HG02884 (cell line): ENCODE results near the gene METTL15.
A peak's percentile ranks its signal among the peaks of the same experiment; 100 is the strongest.
"Not testable (repeated sequence)": the region's sequence is repeated elsewhere in the genome, so short reads cannot be mapped to it uniquely, and the experiment has no call there.

ENCODE experiments used
- ATAC-seq: cut with Tn5 transposase; IDR thresholded peaks from one replicate; pipeline ENCODE4 v1.9.1; 2021; ENCODE audit warnings: mild to moderate bottlenecking, moderate library complexity; ENCODE audit not compliant: unreplicated experiment

Gene METTL15

GRCh38 chr11:28176351-28176750, 68.2 kb downstream of the METTL15 start:
- no peak for ATAC-seq

DNA sequence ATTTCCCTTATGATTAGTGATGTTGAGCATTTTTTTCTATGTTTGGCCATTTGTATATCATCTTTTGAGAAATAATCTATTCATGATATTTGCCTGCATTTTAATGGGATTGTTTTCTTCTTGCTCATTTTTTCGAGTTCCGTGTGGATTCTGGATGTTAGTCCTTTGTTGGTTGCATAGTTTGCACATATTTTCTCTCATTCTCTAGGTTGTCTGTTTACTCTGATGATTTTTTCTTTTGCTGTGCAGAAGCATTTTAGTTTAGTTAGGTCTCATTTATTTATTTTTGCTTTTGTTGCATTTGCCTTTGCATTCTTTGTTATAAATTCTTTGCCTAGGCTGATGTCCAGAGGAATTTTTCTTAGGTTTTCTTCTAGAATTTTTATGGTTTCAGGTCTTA, 87.3 kb downstream of the METTL15 start:
- no peak for ATAC-seq

DNA sequence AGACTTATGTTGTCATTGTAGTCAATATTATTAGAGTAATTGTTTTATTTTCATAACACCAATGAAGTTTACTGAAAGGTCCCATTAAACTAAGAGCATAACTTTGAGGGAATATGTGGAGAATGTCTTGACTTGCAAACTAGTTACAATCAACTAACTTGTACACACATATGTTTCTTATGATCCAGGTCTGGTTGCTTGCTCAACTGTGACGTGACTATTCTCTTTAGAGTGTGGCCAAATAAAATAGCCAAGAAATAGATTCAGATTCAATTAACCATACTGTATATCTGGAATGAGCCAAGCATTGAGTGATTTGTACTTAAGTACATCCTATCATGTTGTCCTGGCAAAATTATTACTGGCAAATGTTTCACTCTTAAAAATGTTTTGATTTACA, 101.7 kb downstream of the METTL15 start:
- no peak for ATAC-seq

DNA sequence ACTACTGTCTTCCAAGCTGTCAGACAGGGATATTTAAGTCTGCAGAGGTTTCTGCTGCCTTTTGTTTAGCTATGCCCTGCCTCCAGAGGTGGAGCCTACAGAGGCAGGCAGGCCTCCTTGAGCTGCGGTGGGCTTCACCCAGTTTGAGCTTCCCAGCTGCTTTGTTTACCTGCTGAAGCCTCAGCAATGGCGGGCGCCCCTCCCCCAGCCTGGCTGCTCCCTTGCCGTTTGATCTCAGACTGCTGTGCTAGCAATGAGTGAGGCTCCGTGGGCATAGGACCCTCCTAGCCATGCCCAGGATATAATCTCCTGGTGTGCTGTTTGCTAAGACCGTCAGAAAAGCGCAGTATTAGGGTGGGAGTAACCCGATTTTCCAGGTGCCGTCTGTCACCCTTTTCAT, 113.9 kb downstream of the METTL15 start:
- not testable (repeated sequence) for ATAC-seq

DNA sequence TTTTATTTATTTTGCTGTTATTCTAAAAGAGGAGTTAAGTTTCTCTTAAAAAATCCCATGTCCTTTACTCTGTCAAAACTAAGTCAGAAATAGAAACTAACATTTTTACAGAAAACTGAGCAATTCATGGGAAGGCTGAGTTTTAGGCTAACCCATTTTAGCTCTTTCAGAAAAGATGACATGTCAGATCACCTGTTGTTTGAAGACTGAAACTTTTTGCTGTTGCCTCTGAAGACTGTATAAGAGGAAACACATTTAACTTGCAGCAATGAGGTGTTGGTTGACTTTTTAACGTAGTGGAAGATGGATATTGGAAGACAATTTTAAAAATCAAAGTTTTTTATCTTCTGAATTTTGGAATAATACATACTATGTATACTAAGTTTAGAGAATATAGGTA, 115.4 kb downstream of the METTL15 start:
- ATAC-seq: peak; percentile 82

- no peak for ATAC-seq
These were observed 115.8 kb downstream of the METTL15 start for GRCh38 chr11:28223994-28224393.

GRCh38 chr11:28227460-28227859, 119.3 kb downstream of the METTL15 start:
- ATAC-seq: no peak

DNA sequence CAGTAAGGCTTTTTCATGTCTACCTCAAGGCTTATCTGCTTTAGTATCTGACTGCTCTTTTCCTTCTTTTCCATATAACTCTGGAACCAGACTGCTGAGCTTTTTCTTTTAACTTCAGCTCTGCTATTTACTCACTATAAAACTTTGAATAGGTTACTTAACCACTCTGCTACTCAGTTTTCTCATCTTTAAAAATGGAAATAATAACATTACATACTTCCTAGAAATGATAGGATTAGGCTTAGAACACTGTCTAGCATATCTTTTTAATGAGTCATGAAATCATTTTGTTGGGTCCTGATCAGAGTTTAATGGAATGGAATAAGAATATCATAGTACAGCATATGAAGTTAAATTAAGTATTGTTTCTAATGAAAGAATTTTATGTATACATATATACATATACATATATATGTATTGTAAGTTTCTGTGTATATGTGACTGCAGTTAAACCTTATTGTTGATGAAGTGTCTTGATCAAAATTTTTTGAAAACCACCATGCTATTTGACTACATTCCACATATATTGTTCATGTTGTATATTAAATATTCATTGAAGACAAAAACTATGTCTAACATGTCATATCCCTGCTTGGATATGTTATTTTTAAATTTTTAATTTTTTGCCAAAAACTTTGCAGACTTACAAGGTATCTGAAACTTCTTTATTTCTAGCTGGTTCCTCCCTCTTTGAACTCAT, 120.2 kb downstream of the METTL15 start:
- no peak for ATAC-seq

DNA sequence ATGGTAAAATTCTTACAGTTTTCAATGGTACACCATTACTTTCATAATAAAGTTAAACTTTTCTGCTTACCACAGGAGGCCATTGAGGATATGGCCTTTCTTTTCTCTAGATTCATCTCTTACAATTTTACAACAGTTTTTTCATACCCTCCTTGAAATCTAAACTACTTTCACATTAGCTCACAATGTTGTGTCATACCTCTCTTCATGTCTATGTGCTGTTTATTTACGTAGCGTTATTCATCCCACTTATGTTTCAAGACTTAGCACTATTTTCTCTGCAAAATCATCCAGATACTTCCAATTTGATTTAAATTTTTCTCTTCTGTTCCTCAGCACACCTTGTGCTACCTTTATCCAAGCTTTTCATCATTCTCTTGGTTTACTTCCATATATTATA, 123.3 kb downstream of the METTL15 start:
- no peak for ATAC-seq

GRCh38 chr11:28232649-28233048, 124.5 kb downstream of the METTL15 start:
- ATAC-seq: no peak

DNA sequence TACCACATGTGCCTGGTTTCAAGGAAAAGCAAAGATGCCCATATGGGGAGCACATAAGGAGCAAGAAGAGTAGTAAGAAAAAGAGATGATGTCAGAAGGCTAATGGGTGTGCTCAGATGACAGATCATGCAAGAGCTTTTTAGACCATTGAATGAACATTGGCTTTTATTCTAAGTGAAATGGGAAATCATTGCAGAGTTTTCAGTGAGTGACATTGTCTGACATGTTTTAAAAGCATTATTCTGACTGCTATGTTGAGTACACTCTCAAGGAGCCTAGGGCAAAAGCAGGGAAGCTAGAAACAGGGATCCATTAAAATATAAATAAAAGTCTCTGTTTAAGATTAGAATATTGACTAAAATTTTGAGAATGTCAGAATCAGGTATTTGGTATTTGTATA, 133.6 kb downstream of the METTL15 start:
- no peak for ATAC-seq

DNA sequence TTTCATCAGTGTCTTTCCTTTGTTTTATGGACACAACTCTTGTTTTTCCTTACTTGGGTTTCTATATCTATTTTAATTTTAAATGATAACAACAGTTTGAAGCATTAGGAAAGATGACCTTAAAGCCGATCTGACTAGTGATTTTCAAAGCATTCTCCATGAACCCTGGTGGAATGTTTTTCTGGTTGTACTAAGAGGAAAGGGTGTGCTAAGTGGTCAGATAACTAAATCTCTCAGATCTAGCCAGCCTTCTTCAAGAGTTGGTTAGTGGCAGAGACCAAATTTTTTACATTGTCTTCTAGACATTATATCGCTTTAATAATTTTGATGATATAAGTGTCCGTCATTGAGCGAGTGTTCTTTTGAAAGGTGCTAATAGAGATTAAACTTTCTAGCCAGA, 134.4 kb downstream of the METTL15 start:
- ATAC-seq: no peak

DNA sequence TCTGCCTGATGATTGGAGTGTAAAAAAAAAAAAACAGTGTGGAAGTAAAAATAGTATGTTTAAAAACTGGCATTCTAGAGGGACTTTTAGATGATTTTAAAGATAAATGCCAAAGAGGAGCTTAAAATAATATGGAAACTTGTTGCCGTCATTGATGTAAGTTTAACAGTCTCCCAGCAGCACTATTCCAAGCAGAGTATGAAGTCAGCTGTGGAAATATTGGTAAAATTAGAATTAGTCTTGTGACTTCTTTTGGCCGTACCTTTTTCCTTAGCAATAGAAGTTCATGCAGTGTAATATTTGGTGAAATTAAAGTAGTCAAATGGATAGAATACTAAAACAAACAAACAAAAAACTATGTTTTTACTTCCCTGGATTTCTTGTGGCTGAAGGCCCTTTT, 134.9 kb downstream of the METTL15 start:
- ATAC-seq: no peak

GRCh38 chr11:28243581-28243980, 135.4 kb downstream of the METTL15 start:
- no peak for ATAC-seq

GRCh38 chr11:28245131-28245530, 136.9 kb downstream of the METTL15 start:
- ATAC-seq: no peak

DNA sequence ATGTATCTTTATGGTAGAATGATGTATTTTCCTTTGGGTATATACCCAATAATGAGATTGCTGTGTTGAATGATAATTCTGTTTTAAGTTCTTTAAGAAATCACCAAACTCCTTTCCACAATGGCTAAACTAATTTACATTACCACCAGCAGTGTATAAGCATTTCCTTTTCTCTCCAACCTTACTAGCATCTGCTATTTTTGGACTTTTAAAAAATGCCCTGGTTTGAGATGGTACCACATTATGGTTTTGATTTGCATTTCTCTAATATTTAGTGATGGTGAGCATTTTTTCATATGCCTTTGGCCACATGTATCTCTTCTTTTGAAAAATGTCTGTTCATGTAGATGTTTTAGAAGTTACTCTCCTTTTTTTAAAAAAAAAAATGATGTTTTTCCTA, 142.0 kb downstream of the METTL15 start:
- no peak for ATAC-seq

- no peak for ATAC-seq
These were observed 143.1 kb downstream of the METTL15 start for GRCh38 chr11:28251257-28251656.

- no peak for ATAC-seq
These were observed 149.6 kb downstream of the METTL15 start for GRCh38 chr11:28257761-28258160.

- peak; percentile 63 for ATAC-seq
These were observed 151.1 kb downstream of the METTL15 start for GRCh38 chr11:28259177-28259843.

- no peak for ATAC-seq
These were observed 160.7 kb downstream of the METTL15 start for GRCh38 chr11:28268925-28269324.

GRCh38 chr11:28269586-28269985, 161.4 kb downstream of the METTL15 start:
- ATAC-seq: no peak

DNA sequence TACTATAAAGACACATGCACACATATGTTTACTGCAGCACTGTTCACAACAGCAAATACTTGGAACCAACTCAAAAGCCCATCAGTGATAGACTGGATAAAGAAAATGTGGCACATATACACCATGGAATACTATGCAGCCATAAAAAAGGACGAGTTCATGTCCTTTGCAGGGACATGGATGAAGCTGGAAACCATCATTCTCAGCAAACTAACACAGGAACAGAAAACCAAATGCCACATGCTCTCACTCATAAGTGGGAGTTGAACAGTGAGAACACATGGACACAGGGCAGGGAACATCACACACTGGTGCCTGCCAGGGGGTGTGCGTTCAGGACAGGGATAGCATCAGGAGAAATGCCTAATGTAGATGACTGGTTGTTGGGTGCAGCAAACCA, 164.1 kb downstream of the METTL15 start:
- ATAC-seq: not testable (repeated sequence)

GRCh38 chr11:28274216-28274615, 166.0 kb downstream of the METTL15 start:
- no peak for ATAC-seq
